ENCODE measurements around the gene CFAP20. TPM values are rescaled to one million over a fixed set of nuclear protein-coding genes. Genes with fewer than 3 reads are reported as not detected.

The CFAP20 gene
- total RNA-seq, 4 donors from 2014 or later = 23.7 to 88.8 (median 59.2) TPM

DNA sequence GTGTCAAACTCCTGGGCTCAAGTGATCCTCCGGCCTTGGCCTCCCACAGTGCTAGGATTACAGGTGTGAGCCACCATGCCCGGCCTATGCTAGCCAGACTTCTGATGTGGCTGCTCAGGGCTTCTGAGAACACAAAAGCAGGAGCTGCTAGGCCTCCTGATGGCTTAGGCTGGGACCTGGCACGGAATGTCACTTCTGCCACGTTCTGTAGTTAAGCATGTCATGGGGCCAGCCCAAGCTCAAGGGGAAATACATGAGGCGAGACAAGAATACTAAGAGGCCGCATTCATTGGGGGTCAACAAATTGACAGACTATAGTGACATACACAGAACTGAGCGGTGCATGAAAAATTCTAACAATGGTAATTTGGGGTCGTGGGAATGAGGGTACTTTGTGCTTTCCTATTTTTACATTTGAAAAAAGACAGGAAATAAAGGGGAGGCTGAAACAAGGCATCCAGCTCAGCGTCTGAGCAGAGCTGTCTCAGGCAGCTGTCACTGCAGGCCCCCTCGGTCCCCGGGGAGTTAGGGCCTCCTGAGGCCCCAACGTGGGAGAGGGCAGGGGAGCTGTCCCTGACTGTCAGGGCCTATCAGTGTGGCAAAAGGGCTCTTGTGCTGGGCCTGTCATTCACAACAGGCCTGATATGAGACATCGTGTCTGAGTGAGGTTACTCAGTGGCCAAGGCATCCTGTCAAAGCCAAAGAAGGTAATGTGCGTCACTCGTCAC lies 26.4 kb downstream of the CFAP20 start:
- H3K4me3 ChIP-seq = no peak overlapping the region
- no peak overlapping the region for H3K27ac ChIP-seq
- no peak for TF ChIP-seq POLR2A (IDR thresholded peaks at IDR 0.05)
- no peak for TF ChIP-seq CTCF (IDR thresholded peaks at IDR 0.05)
- no peak for DNase-seq
- no peaks in the 10 kb centered on the region for H3K9me3 ChIP-seq
- H3K4me1 ChIP-seq = no peaks in the 10 kb centered on the region
- H3K36me3 ChIP-seq = no peaks in the 10 kb centered on the region
- H3K27me3 ChIP-seq = no peaks in the 10 kb centered on the region
- intact Hi-C loops (cut with DNase I; ENCODE audit: low total_unique reads) = no loop called here

DNA sequence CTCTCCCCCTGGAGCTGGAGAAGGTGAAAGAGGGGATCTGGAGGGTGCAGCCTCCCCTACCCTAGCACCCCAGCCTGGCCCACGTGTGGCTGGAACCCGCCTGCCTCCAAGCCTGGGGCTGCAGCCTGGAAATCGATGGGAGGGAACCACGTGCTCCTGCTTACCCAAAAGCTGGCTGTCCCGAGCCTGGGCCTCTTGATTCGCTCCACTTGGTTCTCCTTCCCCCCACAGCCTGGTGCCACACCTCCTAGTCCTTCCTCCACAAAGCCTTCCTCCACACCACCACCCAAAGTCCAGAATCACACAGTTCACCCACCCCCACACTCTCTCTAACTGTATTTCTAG lies 29.3 kb downstream of the CFAP20 start:
- intact Hi-C loops (cut with DNase I; ENCODE audit: low total_unique reads) = no loop called here
- no peak for TF ChIP-seq CTCF (IDR thresholded peaks at IDR 0.05)
- TF ChIP-seq POLR2A (IDR thresholded peaks at IDR 0.05) = no peak
- DNase-seq = no peak
- H3K27ac ChIP-seq = no peak overlapping the region
- H3K4me1 ChIP-seq = no peaks in the 10 kb centered on the region
- no peaks in the 10 kb centered on the region for H3K9me3 ChIP-seq
- H3K36me3 ChIP-seq = no peaks in the 10 kb centered on the region
- no peaks in the 10 kb centered on the region for H3K27me3 ChIP-seq
- no peak overlapping the region for H3K4me3 ChIP-seq

GRCh38 chr16:58099097-58099955 lies 29.9 kb downstream of the CFAP20 start:
- TF ChIP-seq CTCF (IDR thresholded peaks at IDR 0.05) (no peak), POLR2A (IDR thresholded peaks at IDR 0.05) (no peak)
- H3K4me1 ChIP-seq = no peaks in the 10 kb centered on the region
- no peak overlapping the region for H3K27ac ChIP-seq
- no peak overlapping the region for H3K4me3 ChIP-seq
- H3K27me3 ChIP-seq = no peaks in the 10 kb centered on the region
- H3K9me3 ChIP-seq = no peaks in the 10 kb centered on the region
- intact Hi-C loops (cut with DNase I; ENCODE audit: low total_unique reads) = no loop called here
- H3K36me3 ChIP-seq = no peaks in the 10 kb centered on the region
- no peak for DNase-seq

DNA sequence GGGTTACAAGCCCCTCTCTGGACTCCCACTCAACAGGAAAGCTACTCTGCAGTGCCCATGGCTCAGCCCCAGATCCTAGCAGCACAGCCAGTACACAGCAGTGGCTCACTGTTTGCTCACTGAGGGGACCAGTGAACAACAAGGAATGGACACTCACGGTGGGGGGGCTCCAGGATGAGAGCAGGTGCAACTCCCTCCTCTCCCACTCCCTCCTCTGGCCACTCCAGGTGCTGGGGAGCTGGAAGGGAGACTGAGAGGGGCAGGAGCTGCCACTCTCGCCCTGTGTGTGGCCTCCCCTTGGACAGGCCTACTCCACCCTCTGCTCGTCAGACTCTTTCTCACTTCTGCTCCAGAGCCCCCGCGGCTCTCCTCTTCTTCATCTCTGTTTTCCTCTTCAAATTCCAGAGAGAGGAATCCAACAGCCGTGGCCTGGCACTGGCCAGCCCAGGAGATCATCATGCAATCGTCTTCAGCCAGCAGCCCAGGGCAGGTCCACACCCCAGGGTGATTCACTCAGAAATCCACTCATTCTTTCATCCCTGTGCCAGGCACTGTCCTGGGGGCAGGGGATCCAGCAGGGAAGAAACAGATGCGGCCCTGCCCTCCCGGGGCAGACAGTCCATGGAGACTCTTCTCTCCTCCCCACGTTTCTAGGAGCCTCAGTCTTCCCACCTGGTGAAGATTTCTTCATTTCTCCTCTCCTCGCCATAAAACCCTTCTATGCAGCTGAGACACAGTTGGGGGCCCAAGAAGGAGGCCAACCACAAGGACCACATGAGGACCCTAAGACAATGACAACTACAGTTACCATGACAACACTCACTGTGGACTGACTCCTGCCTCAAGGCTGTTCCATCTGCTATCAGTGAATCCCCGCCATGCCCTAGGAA lies 30.7 kb downstream of the CFAP20 start:
- DNase-seq = no peak
- H3K4me3 ChIP-seq = no peak overlapping the region
- intact Hi-C loops (cut with DNase I; ENCODE audit: low total_unique reads) = no loop called here
- TF ChIP-seq POLR2A (IDR thresholded peaks at IDR 0.05) (no peak), CTCF (IDR thresholded peaks at IDR 0.05) (no peak)
- no peaks in the 10 kb centered on the region for H3K36me3 ChIP-seq
- H3K4me1 ChIP-seq = no peaks in the 10 kb centered on the region
- H3K9me3 ChIP-seq = no peaks in the 10 kb centered on the region
- no peaks in the 10 kb centered on the region for H3K27me3 ChIP-seq
- no peak overlapping the region for H3K27ac ChIP-seq
